HG03565 (cell line): Measurements from ENCODE around the gene FXYD5.

Source experiments
- ATAC-seq: cut with Tn5 transposase; IDR thresholded peaks from one replicate; pipeline ENCODE4 v1.9.1; 2021; ENCODE audit warnings: mild to moderate bottlenecking, moderate library complexity; ENCODE audit not compliant: unreplicated experiment

Gene FXYD5

GRCh38 chr19:35155441-35155840 is 906 bp downstream of the FXYD5 start:
- no peak for ATAC-seq

- no peak for ATAC-seq
Measured at GRCh38 chr19:35155981-35156672, 1.6 kb downstream of the FXYD5 start.

- no peak for ATAC-seq
Measured at GRCh38 chr19:35156673-35157014, 2.1 kb downstream of the FXYD5 start.

- no peak for ATAC-seq
Measured at GRCh38 chr19:35157431-35157830, 2.9 kb downstream of the FXYD5 start.

GRCh38 chr19:35159606-35160005 is 5.1 kb downstream of the FXYD5 start:
- ATAC-seq, result no peak

GRCh38 chr19:35160629-35161433 is 6.3 kb downstream of the FXYD5 start:
- ATAC-seq, result no peak

GRCh38 chr19:35161434-35161743 is 6.9 kb downstream of the FXYD5 start:
- no peak for ATAC-seq

- no peak for ATAC-seq
Measured at GRCh38 chr19:35162471-35163326, 8.2 kb downstream of the FXYD5 start.

- ATAC-seq, result no peak
Measured at GRCh38 chr19:35164418-35164817, 9.9 kb downstream of the FXYD5 start.

GRCh38 chr19:35165200-35166058 is 10.9 kb downstream of the FXYD5 start:
- ATAC-seq, result no peak

- no peak for ATAC-seq
Measured at GRCh38 chr19:35166100-35167063, 11.8 kb downstream of the FXYD5 start.

- no peak for ATAC-seq
Measured at GRCh38 chr19:35167251-35168119, 12.9 kb downstream of the FXYD5 start.

- no peak for ATAC-seq
Measured at GRCh38 chr19:35168196-35168595, 13.7 kb downstream of the FXYD5 start.

- no peak for ATAC-seq
Measured at GRCh38 chr19:35169221-35169995, 14.9 kb downstream of the FXYD5 start.

GRCh38 chr19:35170359-35171061 is 16.0 kb downstream of the FXYD5 start:
- no peak for ATAC-seq

- no peak for ATAC-seq
Measured at GRCh38 chr19:35171730-35172129, 17.2 kb downstream of the FXYD5 start.

- no peak for ATAC-seq
Measured at GRCh38 chr19:35174226-35174625, 19.7 kb downstream of the FXYD5 start.
